GM12878 (cell line): ENCODE measurements around the gene MBLAC2. TPM values are rescaled to one million over a fixed set of nuclear protein-coding genes. Genes with fewer than 3 reads are reported as not detected.

Experiments used
- ATAC-seq: fragments of 200-7000 bp; cut with Tn5 transposase; 3 replicates; pipeline ENCODE4 v1.9.1; 2020; ENCODE audit warnings: mild to moderate bottlenecking, moderate library complexity
- BruUV-seq: library from RNA; stranded (reverse); fragments of 400-500 nt; replicated peaks from 2 replicates; lab custom pipeline; 2021; lab: Mats Ljungman, UMichigan
- CTCF ChIA-PET: fragments of 300-600 bp; sonication (Branson Sonifier 250); formaldehyde crosslinking; extraction: SDS; loops from one replicate; lab custom pipeline; 2021; ENCODE audit warnings: inconsistent platforms; lab: Yijun Ruan, JAX
- POLR2A ChIA-PET: fragments of 350-600 bp; formaldehyde crosslinking; extraction: SDS; loops from one replicate; lab custom pipeline; 2021; ENCODE audit warnings: inconsistent platforms; lab: Charles Lee
- RAD21 ChIA-PET: fragments of 300-600 bp; sonication (Branson Sonifier 250); formaldehyde crosslinking; loops from one replicate; lab custom pipeline; 2023; ENCODE audit warnings: antibody characterized with exemption; ENCODE audit not compliant: unreplicated experiment; lab: Charles Lee
- SMC1A ChIA-PET: fragments of 300-600 bp; sonication (Branson Sonifier 250); formaldehyde crosslinking; loops from one replicate; lab custom pipeline; 2023; ENCODE audit not compliant: unreplicated experiment, uncharacterized antibody; lab: Charles Lee
- DNase-seq: peaks from one replicate; pipeline ENCODE4 v3.0.0-alpha.2; 2011; ENCODE audit warnings: low read depth, low spot score
- FAIRE-seq: peaks from 3 replicates; lab custom pipeline; 2011; peaks lifted over from hg19 to GRCh38; lab: Jason Lieb, UNC
- H2AFZ ChIP-seq: 2 replicates; pipeline ENCODE4 v1.6.0; 2011; ENCODE audit warnings: low read depth, low read length, control low read depth; ENCODE audit not compliant: control insufficient read depth
- H3K27ac ChIP-seq: 2 replicates; pipeline ENCODE4 v1.5.1; 2011; ENCODE audit warnings: control low read depth; ENCODE audit not compliant: control insufficient read depth, insufficient read depth
- H3K27me3 ChIP-seq, 2 experiments: replicated peaks in 1 of 2; 2 replicates each; pipeline versions ENCODE4 v1.6.0 to v1.6.1; 2011; ENCODE audit warnings: low read length in 1 of 2; ENCODE audit not compliant: control insufficient read depth in 2 of 2, insufficient read depth in 2 of 2
- H3K36me3 ChIP-seq, 2 experiments: 2 replicates each; pipeline ENCODE4 v1.5.1; 2011; ENCODE audit warnings: low read length in 1 of 2; ENCODE audit not compliant: control insufficient read depth in 2 of 2, insufficient read depth in 2 of 2
- H3K4me1 ChIP-seq: 2 replicates; pipeline ENCODE4 v1.6.1; 2011; ENCODE audit warnings: mild to moderate bottlenecking, low read length, moderate library complexity, mixed read lengths; ENCODE audit not compliant: control insufficient read depth, insufficient read depth
- H3K4me2 ChIP-seq: 2 replicates; pipeline ENCODE4 v1.6.0; 2011; ENCODE audit warnings: control low read depth; ENCODE audit not compliant: control insufficient read depth, insufficient read depth
- H3K4me3 ChIP-seq: fragments of 200-600 bp; sonication (generic); 2 replicates; pipeline ENCODE4 v1.5.1; 2016
- H3K79me2 ChIP-seq: 2 replicates; pipeline ENCODE4 v1.6.0; 2011; ENCODE audit warnings: low read length; ENCODE audit not compliant: control insufficient read depth, insufficient read depth
- H3K9ac ChIP-seq: 2 replicates; pipeline ENCODE4 v1.8.0; 2011; ENCODE audit warnings: low read length, control low read depth, mixed read lengths; ENCODE audit not compliant: control insufficient read depth, insufficient read depth
- H3K9me3 ChIP-seq: replicated peaks from 3 replicates; pipeline ENCODE4 v1.5.1; 2011; ENCODE audit warnings: mild to moderate bottlenecking, low read length; ENCODE audit not compliant: control insufficient read depth, insufficient read depth
- H4K20me1 ChIP-seq: 2 replicates; pipeline ENCODE4 v1.6.0; 2011; ENCODE audit not compliant: control insufficient read depth, insufficient read depth
- CREB1 ChIP-seq: IDR thresholded peaks from 2 replicates; pipeline ENCODE4 v1.6.1; 2012; ENCODE audit warnings: low read depth, mild to moderate bottlenecking, inconsistent platforms
- IRF4 ChIP-seq: IDR thresholded peaks from 2 replicates; pipeline ENCODE4 v1.6.1; 2011; ENCODE audit warnings: low read depth, low read length
- JUNB ChIP-seq: IDR thresholded peaks from 2 replicates; pipeline ENCODE4 v1.6.1; 2016; ENCODE audit warnings: antibody characterized with exemption, mild to moderate bottlenecking
- KDM1A ChIP-seq: fragments of 200-600 bp; sonication (generic); IDR thresholded peaks from 2 replicates; pipeline ENCODE4 v1.6.1; 2016; ENCODE audit warnings: borderline replicate concordance
- KLF5 ChIP-seq: fragments of 450-650 bp; IDR thresholded peaks from 2 replicates; pipeline ENCODE4 v1.6.1; 2014; ENCODE audit warnings: mild to moderate bottlenecking; ENCODE audit not compliant: partially characterized antibody
- MEF2B ChIP-seq: fragments of 450-650 bp; IDR thresholded peaks from 2 replicates; pipeline ENCODE4 v1.6.1; 2018; ENCODE audit warnings: mild to moderate bottlenecking, moderate library complexity; ENCODE audit not compliant: partially characterized antibody, poor library complexity, severe bottlenecking
- NBN ChIP-seq: fragments of 450-650 bp; IDR thresholded peaks from 2 replicates; pipeline ENCODE4 v1.6.1; 2016
- RUNX3 ChIP-seq: IDR thresholded peaks from 2 replicates; pipeline ENCODE4 v1.6.1; 2012; ENCODE audit warnings: low read length, inconsistent platforms
- SMARCA5 ChIP-seq: fragments of 450-650 bp; IDR thresholded peaks from 2 replicates; pipeline ENCODE4 v1.6.1; 2017; ENCODE audit warnings: mild to moderate bottlenecking
- SUPT20H ChIP-seq: IDR thresholded peaks from 2 replicates; pipeline ENCODE4 v1.6.1; 2011; ENCODE audit warnings: low read depth, mild to moderate bottlenecking, low read length, moderate library complexity, borderline replicate concordance; ENCODE audit not compliant: control insufficient read depth
- TBL1XR1 ChIP-seq: IDR thresholded peaks from 2 replicates; pipeline ENCODE4 v1.6.1; 2012; ENCODE audit warnings: low read depth, low read length, improper control_type of control experiment
- WGBS: methylation state at CpG from one replicate; pipeline ENCODE4 v1.1.6; 2016; ENCODE audit warnings: low lambda C conversion rate; ENCODE audit not compliant: insufficient replicate concordance, insufficient coverage; ENCODE audit errors: missing lambda C conversion rate; 5-methylcytosine and 5-hydroxymethylcytosine counted together
- in situ Hi-C: fragments of 300-500 bp; cut with MboI; formaldehyde crosslinking; loops from 9 replicates; pipeline ENCODE4 v1.14.3; 2018; ENCODE audit warnings: mixed read lengths
- intact Hi-C: fragments of 100-400 bp; cut with micrococcal nuclease; formaldehyde crosslinking; loops from one replicate; pipeline ENCODE4 v1.14.2; 2022; ENCODE audit not compliant: unreplicated experiment
- polyA plus RNA-seq, 11 experiments: library from polyadenylated mRNA; depleted of rRNA in 4 of 11; unstranded in 6 of 11; stranded (reverse) in 5 of 11; fragments of >200 nt; fragmentation: Nextera tagmentation in 4 of 11; fragmentation: Illumina TruSeq in 1 of 11; extraction: Ambion mirVana in 4 of 11; extraction: Trizol in 1 of 11; gene quantifications; 1 replicate in 1 of 11; 2 replicates in 10 of 11; pipeline versions ENCODE4 v1.2.1 to v1.2.3, GENCODE V29; 2011 to 2016; ENCODE audit warnings: inconsistent platforms in 2 of 11, missing spikeins in 2 of 11, low read depth in 1 of 11
- total RNA-seq, 4 experiments: library from RNA; depleted of rRNA in 3 of 4; stranded (reverse); fragments of >200 nt in 3 of 4; fragmentation: Illumina TruSeq in 1 of 4; extraction: Trizol in 1 of 4; gene quantifications; 2 replicates each; pipeline versions ENCODE4 v1.2.1 to v1.2.3, GENCODE V29; 2013 to 2021
- TF ChIP-seq, protein P1 (sequence below): fragments of 450-650 bp; IDR thresholded peaks from 2 replicates; pipeline ENCODE4 v1.6.1; 2017; ENCODE audit warnings: mild to moderate bottlenecking, low read depth, inconsistent platforms; ENCODE audit not compliant: poor library complexity, severe bottlenecking
- TF ChIP-seq, protein P2 (sequence below): fragments of 450-650 bp; IDR thresholded peaks from 2 replicates; pipeline ENCODE4 v1.6.1; 2016; ENCODE audit warnings: mild to moderate bottlenecking
- TF ChIP-seq, protein P3 (sequence below): fragments of 450-650 bp; formaldehyde crosslinking; IDR thresholded peaks from 2 replicates; pipeline ENCODE4 v1.4.0; 2020; ENCODE audit warnings: mild to moderate bottlenecking, moderate library complexity
- TF ChIP-seq, protein P4 (sequence below): IDR thresholded peaks from 2 replicates; pipeline ENCODE4 v1.6.1; 2012; ENCODE audit warnings: mild to moderate bottlenecking, low read depth, low read length

The MBLAC2 gene
- total and polyA plus RNA-seq, 10 of the 15 experiments (the other 5 are each of a cell fraction or from before 2014, with no cell fraction given) = 2.0 to 10.5 (median 7.1) TPM

DNA sequence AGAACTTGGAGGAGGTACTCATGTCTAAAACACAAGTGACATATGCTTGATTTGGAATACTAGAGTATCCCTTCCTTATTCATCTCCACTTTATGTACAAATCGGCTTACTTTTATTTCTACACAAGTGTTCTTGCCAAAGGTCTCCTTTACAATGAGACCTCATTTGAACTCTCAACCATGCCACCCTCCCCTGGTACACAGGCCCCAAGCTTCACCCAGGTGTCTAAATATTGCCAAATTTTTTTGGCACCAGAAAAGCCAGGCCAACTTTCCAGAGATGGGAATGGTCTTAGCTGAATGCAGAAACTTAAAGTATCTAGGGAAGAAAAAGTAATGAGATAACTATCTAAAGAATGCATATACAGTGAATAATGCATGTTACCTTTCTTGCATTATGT, 35.9 kb upstream of the MBLAC2 start:
- intact Hi-C loops = no loop called here
- BruUV-seq = no TSS peak
- no peak for ATAC-seq
- Histone ChIP-seq H4K20me1 (no peaks in the 10 kb centered on the region), H2AFZ (no peak overlapping the region), H3K27me3 (no peaks in the 10 kb centered on the region), H3K4me2 (no peak overlapping the region), H3K79me2 (no peaks in the 10 kb centered on the region), H3K27ac (no peak overlapping the region), H3K9ac (no peak overlapping the region), H3K9me3 (no peaks in the 10 kb centered on the region), H3K4me1 (no peaks in the 10 kb centered on the region), H3K4me3 (no peak overlapping the region), H3K36me3 (no peaks in the 10 kb centered on the region; a peak in 1 of 4 replicates)
- SMC1A ChIA-PET = no interaction called here
- POLR2A ChIA-PET = no interaction called here
- 100% methylated on average over 1 of the region's 1 CpG for WGBS
- in situ Hi-C loops = no loop called here
- CTCF ChIA-PET = interaction anchor here (0.8 kb wide), 1 partner anchor 11 kb away, joined by 4 read pairs; no protein-coding TSS in a partner anchor
- RAD21 ChIA-PET = no interaction called here
- no peak for FAIRE-seq
- no peak for DNase-seq
- TF ChIP-seq, protein P1, sequence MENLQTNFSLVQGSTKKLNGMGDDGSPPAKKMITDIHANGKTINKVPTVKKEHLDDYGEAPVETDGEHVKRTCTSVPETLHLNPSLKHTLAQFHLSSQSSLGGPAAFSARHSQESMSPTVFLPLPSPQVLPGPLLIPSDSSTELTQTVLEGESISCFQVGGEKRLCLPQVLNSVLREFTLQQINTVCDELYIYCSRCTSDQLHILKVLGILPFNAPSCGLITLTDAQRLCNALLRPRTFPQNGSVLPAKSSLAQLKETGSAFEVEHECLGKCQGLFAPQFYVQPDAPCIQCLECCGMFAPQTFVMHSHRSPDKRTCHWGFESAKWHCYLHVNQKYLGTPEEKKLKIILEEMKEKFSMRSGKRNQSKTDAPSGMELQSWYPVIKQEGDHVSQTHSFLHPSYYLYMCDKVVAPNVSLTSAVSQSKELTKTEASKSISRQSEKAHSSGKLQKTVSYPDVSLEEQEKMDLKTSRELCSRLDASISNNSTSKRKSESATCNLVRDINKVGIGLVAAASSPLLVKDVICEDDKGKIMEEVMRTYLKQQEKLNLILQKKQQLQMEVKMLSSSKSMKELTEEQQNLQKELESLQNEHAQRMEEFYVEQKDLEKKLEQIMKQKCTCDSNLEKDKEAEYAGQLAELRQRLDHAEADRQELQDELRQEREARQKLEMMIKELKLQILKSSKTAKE = no peak
- TF ChIP-seq, protein P2, sequence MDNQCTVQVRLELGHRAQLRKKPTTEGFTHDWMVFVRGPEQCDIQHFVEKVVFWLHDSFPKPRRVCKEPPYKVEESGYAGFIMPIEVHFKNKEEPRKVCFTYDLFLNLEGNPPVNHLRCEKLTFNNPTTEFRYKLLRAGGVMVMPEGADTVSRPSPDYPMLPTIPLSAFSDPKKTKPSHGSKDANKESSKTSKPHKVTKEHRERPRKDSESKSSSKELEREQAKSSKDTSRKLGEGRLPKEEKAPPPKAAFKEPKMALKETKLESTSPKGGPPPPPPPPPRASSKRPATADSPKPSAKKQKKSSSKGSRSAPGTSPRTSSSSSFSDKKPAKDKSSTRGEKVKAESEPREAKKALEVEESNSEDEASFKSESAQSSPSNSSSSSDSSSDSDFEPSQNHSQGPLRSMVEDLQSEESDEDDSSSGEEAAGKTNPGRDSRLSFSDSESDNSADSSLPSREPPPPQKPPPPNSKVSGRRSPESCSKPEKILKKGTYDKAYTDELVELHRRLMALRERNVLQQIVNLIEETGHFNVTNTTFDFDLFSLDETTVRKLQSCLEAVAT = no peak
- TF ChIP-seq TBL1XR1 (no peak), SMARCA5 (no peak), NBN (no peak), JUNB (no peak), KDM1A (no peak), IRF4 (no peak), SUPT20H (no peak), CREB1 (no peak), KLF5 (no peak), RUNX3 (no peak), MEF2B (no peak)
- TF ChIP-seq, protein P3, sequence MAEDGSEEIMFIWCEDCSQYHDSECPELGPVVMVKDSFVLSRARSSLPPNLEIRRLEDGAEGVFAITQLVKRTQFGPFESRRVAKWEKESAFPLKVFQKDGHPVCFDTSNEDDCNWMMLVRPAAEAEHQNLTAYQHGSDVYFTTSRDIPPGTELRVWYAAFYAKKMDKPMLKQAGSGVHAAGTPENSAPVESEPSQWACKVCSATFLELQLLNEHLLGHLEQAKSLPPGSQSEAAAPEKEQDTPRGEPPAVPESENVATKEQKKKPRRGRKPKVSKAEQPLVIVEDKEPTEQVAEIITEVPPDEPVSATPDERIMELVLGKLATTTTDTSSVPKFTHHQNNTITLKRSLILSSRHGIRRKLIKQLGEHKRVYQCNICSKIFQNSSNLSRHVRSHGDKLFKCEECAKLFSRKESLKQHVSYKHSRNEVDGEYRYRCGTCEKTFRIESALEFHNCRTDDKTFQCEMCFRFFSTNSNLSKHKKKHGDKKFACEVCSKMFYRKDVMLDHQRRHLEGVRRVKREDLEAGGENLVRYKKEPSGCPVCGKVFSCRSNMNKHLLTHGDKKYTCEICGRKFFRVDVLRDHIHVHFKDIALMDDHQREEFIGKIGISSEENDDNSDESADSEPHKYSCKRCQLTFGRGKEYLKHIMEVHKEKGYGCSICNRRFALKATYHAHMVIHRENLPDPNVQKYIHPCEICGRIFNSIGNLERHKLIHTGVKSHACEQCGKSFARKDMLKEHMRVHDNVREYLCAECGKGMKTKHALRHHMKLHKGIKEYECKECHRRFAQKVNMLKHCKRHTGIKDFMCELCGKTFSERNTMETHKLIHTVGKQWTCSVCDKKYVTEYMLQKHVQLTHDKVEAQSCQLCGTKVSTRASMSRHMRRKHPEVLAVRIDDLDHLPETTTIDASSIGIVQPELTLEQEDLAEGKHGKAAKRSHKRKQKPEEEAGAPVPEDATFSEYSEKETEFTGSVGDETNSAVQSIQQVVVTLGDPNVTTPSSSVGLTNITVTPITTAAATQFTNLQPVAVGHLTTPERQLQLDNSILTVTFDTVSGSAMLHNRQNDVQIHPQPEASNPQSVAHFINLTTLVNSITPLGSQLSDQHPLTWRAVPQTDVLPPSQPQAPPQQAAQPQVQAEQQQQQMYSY (CRISPR knock-in tag) = no peak
- TF ChIP-seq, protein P4, sequence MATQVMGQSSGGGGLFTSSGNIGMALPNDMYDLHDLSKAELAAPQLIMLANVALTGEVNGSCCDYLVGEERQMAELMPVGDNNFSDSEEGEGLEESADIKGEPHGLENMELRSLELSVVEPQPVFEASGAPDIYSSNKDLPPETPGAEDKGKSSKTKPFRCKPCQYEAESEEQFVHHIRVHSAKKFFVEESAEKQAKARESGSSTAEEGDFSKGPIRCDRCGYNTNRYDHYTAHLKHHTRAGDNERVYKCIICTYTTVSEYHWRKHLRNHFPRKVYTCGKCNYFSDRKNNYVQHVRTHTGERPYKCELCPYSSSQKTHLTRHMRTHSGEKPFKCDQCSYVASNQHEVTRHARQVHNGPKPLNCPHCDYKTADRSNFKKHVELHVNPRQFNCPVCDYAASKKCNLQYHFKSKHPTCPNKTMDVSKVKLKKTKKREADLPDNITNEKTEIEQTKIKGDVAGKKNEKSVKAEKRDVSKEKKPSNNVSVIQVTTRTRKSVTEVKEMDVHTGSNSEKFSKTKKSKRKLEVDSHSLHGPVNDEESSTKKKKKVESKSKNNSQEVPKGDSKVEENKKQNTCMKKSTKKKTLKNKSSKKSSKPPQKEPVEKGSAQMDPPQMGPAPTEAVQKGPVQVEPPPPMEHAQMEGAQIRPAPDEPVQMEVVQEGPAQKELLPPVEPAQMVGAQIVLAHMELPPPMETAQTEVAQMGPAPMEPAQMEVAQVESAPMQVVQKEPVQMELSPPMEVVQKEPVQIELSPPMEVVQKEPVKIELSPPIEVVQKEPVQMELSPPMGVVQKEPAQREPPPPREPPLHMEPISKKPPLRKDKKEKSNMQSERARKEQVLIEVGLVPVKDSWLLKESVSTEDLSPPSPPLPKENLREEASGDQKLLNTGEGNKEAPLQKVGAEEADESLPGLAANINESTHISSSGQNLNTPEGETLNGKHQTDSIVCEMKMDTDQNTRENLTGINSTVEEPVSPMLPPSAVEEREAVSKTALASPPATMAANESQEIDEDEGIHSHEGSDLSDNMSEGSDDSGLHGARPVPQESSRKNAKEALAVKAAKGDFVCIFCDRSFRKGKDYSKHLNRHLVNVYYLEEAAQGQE = no peak
